HepG2 (cell line): ENCODE results near the gene C2orf81. TPM values are rescaled to one million over a fixed set of nuclear protein-coding genes. Genes with fewer than 3 reads are reported as not detected.

Source experiments
- AFF4 ChIP-seq: sonication (generic); formaldehyde crosslinking; IDR thresholded peaks from 2 replicates; pipeline ENCODE4 v1.4.0; 2020; ENCODE audit warnings: missing genetic modification reagents
- AKNA ChIP-seq: sonication (generic); formaldehyde crosslinking; IDR thresholded peaks from 2 replicates; pipeline ENCODE4 v1.4.0; 2020; ENCODE audit warnings: missing genetic modification reagents, borderline replicate concordance
- CCAR2 ChIP-seq: fragments of 200-400 bp; formaldehyde crosslinking; optimal IDR thresholded peaks from 2 replicates; pipeline ENCODE3; 2018; ENCODE audit warnings: low read depth, mild to moderate bottlenecking, low read length, moderate library complexity
- HOXA5 ChIP-seq: sonication (generic); formaldehyde crosslinking; IDR thresholded peaks from 2 replicates; pipeline ENCODE4 v1.4.0; 2020; ENCODE audit warnings: missing genetic modification reagents
- MIER3 ChIP-seq: IDR thresholded peaks from 2 replicates; pipeline ENCODE4 v1.6.1; 2016; ENCODE audit warnings: missing compliant biosample characterization, borderline replicate concordance
- SP2 ChIP-seq: sonication (generic); formaldehyde crosslinking; IDR thresholded peaks from 2 replicates; pipeline ENCODE4 v1.5.1; 2020; ENCODE audit warnings: mild to moderate bottlenecking, missing genetic modification reagents
- ZNF10 ChIP-seq: sonication (generic); formaldehyde crosslinking; IDR thresholded peaks from 2 replicates; pipeline ENCODE4 v1.4.0; 2020; ENCODE audit warnings: mild to moderate bottlenecking, low read depth, missing genetic modification reagents, borderline replicate concordance
- ZNF101 ChIP-seq: sonication (generic); formaldehyde crosslinking; IDR thresholded peaks from 2 replicates; pipeline ENCODE4 v1.4.0; 2020; ENCODE audit warnings: mild to moderate bottlenecking, low read depth, missing genetic modification reagents, borderline replicate concordance
- ZNF136 ChIP-seq: sonication (generic); formaldehyde crosslinking; IDR thresholded peaks from 2 replicates; pipeline ENCODE4 v1.8.1; 2022; ENCODE audit warnings: low read depth, mild to moderate bottlenecking, moderate library complexity, missing genetic modification reagents
- ZNF350 ChIP-seq: sonication (generic); formaldehyde crosslinking; IDR thresholded peaks from 2 replicates; pipeline ENCODE4 v1.4.0; 2020; ENCODE audit warnings: mild to moderate bottlenecking, low read depth, missing genetic modification reagents, borderline replicate concordance
- ZNF569 ChIP-seq: sonication (generic); formaldehyde crosslinking; IDR thresholded peaks from 2 replicates; pipeline ENCODE4 v1.5.0; 2020; ENCODE audit warnings: mild to moderate bottlenecking, missing genetic modification reagents, moderate library complexity, borderline replicate concordance
- ZSCAN22 ChIP-seq: sonication (generic); formaldehyde crosslinking; IDR thresholded peaks from 2 replicates; pipeline ENCODE4 v1.4.0; 2020; ENCODE audit warnings: mild to moderate bottlenecking, missing genetic modification reagents
- polyA plus RNA-seq, 8 experiments: library from polyadenylated mRNA; depleted of rRNA in 3 of 8; stranded (reverse) in 7 of 8; unstranded in 1 of 8; fragments of >200 nt; fragmentation: Illumina TruSeq in 4 of 8; extraction: Trizol in 4 of 8; gene quantifications; 2 replicates each; pipeline versions ENCODE4 v1.2.1 to v1.2.3, GENCODE V29; 2011 to 2016; ENCODE audit warnings: low read depth in 4 of 8, missing spikeins in 1 of 8, mixed read lengths in 1 of 8; ENCODE audit not compliant: insufficient read depth in 1 of 8
- total RNA-seq, 5 experiments: library from RNA; depleted of rRNA; stranded (reverse); fragments of >200 nt; fragmentation: Illumina TruSeq; extraction: Trizol; gene quantifications; 2 replicates each; pipeline ENCODE4 v1.2.3, GENCODE V29; 2016; ENCODE audit warnings: low read depth in 1 of 5

The C2orf81 gene
- total and polyA plus RNA-seq, 2 of the 13 experiments (the other 11 are each of a cell fraction or from before 2014, with no cell fraction given) = 0.15 to 0.17 TPM

- TF ChIP-seq AKNA (CRISPR knock-in tag) (no peak; the same call in 1 of the 2 replicates), ZNF136 (CRISPR knock-in tag) (peak; percentile 93; the same call in 1 of the 2 replicates), SP2 (CRISPR knock-in tag) (no peak), ZNF101 (CRISPR knock-in tag) (0 out of 2 replicates have a peak, but pooled peaks have one; percentile 68), ZSCAN22 (CRISPR knock-in tag) (peak; percentile 76; the same call in 1 of the 2 replicates), ZNF10 (CRISPR knock-in tag) (no peak), AFF4 (CRISPR knock-in tag) (peak; percentile 37; the same call in 1 of the 2 replicates), ZNF569 (CRISPR knock-in tag) (no peak; the same call in 1 of the 2 replicates), MIER3 (0 out of 2 replicates have a peak, but pooled peaks have one; percentile 67), HOXA5 (CRISPR knock-in tag) (0 out of 2 replicates have a peak, but pooled peaks have one; percentile 83), CCAR2 (no peak), ZNF350 (CRISPR knock-in tag) (0 out of 2 replicates have a peak, but pooled peaks have one; percentile 54)
Observed at GRCh38 chr2:74441690-74442482, 20.5 kb upstream of the C2orf81 start, which contains the start of gene RTKN (continued).
